ENCODE measurements around the gene DSG3.

Gene DSG3, protein sequence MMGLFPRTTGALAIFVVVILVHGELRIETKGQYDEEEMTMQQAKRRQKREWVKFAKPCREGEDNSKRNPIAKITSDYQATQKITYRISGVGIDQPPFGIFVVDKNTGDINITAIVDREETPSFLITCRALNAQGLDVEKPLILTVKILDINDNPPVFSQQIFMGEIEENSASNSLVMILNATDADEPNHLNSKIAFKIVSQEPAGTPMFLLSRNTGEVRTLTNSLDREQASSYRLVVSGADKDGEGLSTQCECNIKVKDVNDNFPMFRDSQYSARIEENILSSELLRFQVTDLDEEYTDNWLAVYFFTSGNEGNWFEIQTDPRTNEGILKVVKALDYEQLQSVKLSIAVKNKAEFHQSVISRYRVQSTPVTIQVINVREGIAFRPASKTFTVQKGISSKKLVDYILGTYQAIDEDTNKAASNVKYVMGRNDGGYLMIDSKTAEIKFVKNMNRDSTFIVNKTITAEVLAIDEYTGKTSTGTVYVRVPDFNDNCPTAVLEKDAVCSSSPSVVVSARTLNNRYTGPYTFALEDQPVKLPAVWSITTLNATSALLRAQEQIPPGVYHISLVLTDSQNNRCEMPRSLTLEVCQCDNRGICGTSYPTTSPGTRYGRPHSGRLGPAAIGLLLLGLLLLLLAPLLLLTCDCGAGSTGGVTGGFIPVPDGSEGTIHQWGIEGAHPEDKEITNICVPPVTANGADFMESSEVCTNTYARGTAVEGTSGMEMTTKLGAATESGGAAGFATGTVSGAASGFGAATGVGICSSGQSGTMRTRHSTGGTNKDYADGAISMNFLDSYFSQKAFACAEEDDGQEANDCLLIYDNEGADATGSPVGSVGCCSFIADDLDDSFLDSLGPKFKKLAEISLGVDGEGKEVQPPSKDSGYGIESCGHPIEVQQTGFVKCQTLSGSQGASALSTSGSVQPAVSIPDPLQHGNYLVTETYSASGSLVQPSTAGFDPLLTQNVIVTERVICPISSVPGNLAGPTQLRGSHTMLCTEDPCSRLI

DNA sequence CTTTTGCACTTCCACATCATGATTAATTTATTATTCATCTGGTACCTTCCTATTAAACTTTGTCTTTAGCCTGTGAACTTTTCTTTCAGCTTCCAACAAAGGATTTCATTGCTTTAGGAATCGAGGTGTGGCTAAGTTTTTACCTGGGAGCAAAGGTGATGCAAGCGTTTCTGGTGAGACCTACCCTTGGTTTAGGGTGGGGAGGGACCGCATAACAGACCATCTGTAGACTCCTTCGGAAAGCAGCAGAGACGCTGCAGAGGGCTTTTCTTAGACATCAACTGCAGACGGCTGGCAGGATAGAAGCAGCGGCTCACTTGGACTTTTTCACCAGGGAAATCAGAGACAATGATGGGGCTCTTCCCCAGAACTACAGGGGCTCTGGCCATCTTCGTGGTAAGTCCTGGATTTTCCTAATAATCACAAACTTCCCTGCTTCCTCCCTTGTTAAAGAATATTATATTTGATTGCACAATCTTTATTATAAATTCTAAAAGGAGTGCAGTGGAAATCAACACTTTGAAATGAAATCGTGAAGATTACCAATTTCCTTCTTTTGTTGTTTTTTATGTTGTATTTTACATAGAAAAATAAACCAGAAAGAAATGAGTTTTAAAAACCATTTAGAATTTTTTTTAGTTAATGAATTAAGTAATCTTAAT is at the start of gene DSG3:
Gene DSG3, plus strand, starts transcription at position 212 of the 662 bp plus-strand sequence. Its CDS starts 137 bp downstream, at position 349.
- no peak for DNase-seq

DNA sequence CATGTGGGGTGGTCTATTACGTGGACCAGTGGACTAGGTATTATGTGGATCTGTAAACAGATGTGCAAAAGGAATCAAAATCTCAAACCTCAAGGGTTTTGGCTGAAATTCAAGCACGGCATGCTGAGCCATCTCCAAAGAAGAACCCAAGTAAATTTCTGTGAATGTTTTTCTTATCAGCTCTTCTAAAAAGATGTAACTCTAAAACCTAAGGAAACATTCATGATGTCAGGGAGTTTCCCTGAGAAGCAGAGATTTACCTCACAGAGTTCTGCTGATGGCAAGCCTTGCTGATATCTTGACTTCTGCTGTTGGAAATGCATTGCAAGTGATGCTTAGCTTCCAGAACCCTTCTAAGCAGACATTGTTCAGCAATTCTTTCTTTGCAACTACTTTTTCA is 49.4 kb upstream of the DSG3 start:
- no peak for DNase-seq

DNA sequence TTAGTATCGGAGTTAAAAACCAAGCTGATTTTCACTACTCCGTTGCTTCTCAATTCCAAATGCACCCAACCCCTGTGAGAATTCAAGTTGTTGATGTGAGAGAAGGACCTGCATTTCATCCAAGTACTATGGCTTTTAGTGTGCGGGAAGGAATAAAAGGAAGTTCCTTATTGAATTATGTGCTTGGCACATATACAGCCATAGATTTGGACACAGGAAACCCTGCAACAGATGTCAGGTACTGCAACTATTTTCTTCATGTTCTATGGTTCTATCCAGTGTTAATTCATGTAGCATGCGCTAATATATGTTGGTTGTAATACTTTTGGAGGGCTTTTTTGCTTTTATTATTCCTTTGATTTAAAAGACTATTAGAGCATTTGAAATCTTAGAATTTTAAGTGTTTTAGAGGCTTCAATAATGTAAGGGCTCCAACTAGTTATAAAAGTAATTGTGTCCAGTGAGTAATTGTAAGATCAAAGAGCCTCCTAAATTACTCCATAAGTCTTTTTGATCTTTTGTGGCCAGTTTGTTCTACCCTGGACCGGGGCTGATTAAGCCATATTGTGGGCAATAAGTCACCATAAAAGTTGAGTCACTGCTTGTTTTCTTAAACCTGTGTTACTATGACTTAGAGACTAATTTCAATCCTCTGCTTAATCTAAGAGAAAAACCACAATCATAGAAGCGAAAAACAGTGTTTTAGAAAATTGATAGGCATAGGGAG is 48.1 kb upstream of the DSG3 start:
- DNase-seq, result peak; percentile 40

DNA sequence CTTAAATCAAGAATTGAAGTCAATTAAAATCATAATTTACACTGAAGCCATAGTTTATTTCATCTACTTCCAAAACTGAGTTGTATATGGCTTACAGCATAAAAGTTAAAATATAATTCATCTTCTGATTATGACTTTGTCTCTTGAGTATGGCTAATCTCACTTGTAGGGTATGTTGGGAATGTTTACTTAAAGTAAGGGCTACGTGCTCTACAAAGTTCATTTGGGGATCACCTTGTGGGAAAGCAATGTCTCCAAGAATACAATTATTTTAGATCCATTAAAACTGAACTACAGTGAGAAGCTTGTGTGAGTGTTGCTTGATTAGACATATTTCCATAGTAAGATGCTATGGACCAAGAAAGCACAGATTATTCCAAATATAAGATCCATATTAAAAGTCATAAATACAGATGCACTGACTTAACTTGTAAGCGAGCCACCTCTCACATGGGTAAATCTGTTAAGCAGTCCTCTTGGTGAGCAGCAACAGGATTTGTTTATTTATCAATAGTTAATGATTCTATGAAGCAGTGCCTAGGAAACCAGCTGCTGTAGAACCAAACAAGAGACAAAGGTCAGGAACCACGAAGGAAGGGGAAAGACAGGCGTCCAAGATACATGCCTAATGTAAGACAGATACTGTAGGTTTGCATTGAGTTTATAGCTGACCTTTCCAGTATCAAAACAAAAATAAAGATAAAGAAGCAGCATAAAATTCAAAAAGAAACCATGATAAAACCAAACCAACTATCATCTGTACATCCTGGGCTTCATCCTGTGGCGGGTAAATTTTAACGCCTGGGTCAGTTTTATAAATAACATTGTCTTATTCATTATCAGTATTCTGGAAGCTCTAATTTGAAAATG is 46.1 kb upstream of the DSG3 start:
- DNase-seq, result no peak

GRCh38 chr18:31402026-31402373 is 45.5 kb upstream of the DSG3 start:
- DNase-seq, result no peak

GRCh38 chr18:31403409-31403808 is 44.1 kb upstream of the DSG3 start:
- no peak for DNase-seq

- DNase-seq, result no peak
These were observed 39.9 kb upstream of the DSG3 start for GRCh38 chr18:31407649-31408048.

DNA sequence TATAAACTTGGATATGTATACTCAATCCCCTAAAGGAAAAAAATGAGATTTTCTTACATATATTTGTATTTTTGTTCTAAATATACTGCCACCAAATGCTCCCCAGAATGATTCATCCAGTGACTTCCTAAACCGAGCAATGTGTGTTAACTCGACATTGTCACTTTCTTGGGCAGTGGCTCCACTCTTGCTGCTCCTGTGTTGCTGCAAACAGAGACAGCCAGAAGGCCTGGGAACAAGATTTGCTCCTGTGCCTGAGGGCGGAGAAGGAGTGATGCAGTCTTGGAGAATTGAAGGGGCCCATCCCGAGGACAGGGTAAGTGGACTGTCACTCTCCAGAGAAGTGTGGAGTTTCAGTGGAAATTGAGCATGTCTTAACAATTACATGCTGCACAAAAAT is 38.3 kb upstream of the DSG3 start:
- DNase-seq, result no peak

DNA sequence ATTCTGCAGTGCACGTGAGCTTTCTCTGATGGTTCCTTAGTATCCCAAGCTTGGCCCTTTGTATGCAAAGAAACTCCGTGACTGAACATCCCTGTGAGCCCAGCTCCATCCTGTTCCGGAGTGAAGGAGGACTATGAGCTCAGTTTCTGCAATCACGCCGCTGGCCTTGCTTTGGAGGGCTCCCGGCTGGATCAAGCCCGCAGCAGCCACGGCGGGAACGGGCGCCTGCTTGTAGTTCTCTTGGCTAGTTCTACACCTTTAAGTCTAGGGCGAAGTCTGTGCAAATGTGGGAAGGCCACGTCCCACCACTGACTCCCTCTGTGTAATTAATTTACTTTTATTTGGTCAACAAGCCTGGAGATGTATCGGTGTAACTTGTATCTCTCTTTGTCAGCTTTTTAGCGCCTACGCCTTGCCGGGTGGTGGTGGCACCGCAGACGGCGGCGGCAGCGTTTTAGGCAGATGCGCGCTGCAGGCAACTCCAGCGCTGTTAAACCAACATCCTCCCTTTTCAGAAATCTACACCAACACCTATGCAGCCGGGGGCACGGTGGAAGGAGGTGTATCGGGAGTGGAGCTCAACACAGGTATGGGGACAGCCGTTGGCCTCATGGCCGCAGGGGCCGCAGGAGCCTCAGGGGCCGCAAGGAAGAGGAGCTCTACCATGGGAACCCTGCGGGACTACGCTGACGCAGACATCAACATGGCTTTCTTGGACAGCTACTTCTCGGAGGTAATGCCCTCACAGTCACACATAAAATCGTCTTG is 36.6 kb upstream of the DSG3 start:
- no peak for DNase-seq

DNA sequence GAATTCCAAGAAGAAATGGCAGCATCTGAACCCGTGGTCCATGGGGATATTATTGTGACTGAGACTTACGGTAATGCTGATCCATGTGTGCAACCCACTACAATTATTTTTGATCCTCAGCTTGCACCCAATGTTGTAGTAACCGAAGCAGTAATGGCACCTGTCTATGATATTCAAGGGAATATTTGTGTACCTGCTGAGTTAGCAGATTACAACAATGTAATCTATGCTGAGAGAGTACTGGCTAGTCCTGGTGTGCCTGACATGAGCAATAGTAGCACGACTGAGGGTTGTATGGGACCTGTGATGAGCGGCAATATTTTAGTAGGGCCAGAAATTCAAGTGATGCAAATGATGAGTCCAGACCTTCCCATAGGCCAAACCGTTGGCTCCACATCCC is 34.4 kb upstream of the DSG3 start:
- DNase-seq, result no peak

GRCh38 chr18:31417850-31418249 is 29.7 kb upstream of the DSG3 start:
- no peak for DNase-seq

DNA sequence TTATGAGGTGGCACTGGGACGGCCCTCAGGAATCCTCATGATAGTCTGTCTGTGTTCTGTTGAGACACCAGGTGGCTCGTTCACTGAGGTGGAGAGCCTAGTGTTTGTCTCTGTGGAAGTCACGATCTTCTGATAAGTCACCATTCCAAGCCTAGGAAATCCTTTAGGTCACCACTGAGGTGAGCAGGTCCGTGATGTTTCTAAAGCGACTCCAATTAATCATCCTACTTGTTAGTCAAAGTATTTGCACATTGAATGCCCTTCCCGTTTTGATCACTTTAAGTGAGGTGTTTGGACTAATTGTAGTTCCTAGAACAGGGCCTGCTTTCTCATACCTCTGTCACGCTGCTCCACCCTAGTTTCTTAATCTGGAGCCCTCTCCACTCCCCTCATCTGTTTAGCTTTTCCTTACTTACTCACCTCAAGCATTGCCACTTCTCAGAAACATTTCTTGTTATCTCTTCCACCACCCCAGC is 28.0 kb upstream of the DSG3 start:
- DNase-seq, result no peak

DNA sequence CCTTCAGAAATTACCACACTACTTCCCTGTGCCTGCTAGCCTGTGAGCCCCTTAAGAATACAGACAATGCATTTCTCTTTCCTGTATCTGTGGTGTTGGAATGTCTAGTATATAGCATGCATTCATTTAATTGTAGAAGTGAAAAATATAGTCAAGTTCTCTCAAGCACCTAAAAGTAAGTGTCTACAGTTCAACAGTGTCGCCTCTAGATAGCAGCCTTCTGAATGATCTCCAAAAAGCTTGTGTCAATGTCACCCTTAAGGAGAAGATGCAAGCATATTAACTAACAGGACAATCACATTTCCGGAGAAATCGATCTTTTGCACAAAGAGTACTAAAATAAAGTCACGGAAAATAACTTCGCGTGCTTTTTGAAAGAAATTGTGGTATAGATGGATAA is 27.5 kb upstream of the DSG3 start:
- DNase-seq, result no peak

DNA sequence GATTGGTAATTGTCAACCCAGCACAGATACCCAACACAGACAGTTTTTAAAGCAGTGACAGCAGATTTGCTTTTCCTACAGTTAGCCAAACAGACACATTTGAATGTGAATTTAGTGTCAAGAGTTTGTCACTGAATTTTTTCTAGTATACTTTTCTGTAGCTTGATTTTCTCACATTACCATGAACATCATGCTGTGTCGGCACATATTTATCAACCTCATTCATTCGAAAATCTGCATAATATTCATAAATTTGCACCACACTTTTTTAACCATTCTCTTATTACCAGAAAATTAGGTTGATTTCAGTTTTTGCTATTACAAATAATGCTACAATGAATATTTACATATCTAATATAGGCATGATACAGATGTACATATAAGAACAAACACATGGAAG is 27.0 kb upstream of the DSG3 start:
- no peak for DNase-seq

DNA sequence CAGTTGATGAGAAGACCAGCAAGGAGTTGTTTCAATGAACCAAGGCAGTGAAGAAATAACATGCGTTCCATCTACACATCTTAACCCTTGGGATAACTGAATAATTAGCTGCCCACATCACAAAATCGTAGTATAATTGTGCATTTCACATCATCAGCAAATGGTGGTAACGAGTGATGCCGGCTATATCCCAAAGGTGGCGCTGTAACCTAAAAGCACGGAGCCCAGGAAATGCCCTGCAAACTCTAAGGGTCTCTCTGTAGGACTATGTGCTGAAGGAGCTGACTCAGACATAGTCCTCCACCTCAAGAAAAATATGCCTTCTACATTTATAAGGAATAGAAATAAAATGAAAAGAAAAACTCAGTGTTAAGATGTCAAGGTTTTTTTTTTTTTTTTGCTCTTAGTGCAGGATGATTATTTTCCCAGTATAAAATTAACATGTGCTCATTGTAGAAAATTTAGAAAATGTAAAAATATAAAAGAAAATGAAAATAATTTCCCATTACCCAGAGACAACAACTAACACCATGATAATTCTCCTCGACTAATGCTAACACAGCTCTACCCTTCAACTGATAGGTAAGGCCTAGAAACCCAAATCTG is 23.1 kb upstream of the DSG3 start:
- peak; percentile 73 for DNase-seq

- no peak for DNase-seq
These were observed 21.5 kb upstream of the DSG3 start for GRCh38 chr18:31426021-31426420.

GRCh38 chr18:31426871-31427406 is 20.6 kb upstream of the DSG3 start:
- no peak for DNase-seq

- DNase-seq, result no peak
These were observed 19.3 kb upstream of the DSG3 start for GRCh38 chr18:31428211-31428610.

GRCh38 chr18:31429623-31430022 is 17.9 kb upstream of the DSG3 start:
- no peak for DNase-seq

- no peak for DNase-seq
These were observed 17.5 kb upstream of the DSG3 start for GRCh38 chr18:31430072-31430471.

All from hematopoietic multipotent progenitor cell treated with erythropoietin and hydrocortisone succinate and interleukin-3 and kit ligand, for 4 days (in vitro differentiated cells).